Neuron (in vitro differentiated cells): ENCODE data around the gene SLC13A2.
"Not testable (repeated sequence)": the region's sequence is repeated elsewhere in the genome, so short reads cannot be mapped to it uniquely, and the experiment has no call there.

Source experiments
- H2AFZ ChIP-seq: one replicate; pipeline ENCODE4 v1.6.1; 2013; ENCODE audit warnings: low read depth, mild to moderate bottlenecking, inconsistent platforms, low read length, moderate library complexity
- H3K27me3 ChIP-seq: one replicate; pipeline ENCODE4 v1.6.1; 2013; ENCODE audit warnings: low read length; ENCODE audit not compliant: insufficient read depth
- H3K36me3 ChIP-seq: one replicate; pipeline ENCODE4 v1.6.1; 2013; ENCODE audit warnings: low read length; ENCODE audit not compliant: insufficient read depth
- H3K4me1 ChIP-seq: one replicate; pipeline ENCODE4 v1.6.1; 2013; ENCODE audit warnings: low read length; ENCODE audit not compliant: insufficient read depth
- H3K4me3 ChIP-seq: 2 replicates; pipeline ENCODE4 v1.5.1; 2013; ENCODE audit warnings: mild to moderate bottlenecking, low read length, moderate library complexity
- H3K9me3 ChIP-seq: one replicate; pipeline ENCODE4 v1.6.1; 2013; ENCODE audit warnings: low read length

SLC13A2 gene, protein sequence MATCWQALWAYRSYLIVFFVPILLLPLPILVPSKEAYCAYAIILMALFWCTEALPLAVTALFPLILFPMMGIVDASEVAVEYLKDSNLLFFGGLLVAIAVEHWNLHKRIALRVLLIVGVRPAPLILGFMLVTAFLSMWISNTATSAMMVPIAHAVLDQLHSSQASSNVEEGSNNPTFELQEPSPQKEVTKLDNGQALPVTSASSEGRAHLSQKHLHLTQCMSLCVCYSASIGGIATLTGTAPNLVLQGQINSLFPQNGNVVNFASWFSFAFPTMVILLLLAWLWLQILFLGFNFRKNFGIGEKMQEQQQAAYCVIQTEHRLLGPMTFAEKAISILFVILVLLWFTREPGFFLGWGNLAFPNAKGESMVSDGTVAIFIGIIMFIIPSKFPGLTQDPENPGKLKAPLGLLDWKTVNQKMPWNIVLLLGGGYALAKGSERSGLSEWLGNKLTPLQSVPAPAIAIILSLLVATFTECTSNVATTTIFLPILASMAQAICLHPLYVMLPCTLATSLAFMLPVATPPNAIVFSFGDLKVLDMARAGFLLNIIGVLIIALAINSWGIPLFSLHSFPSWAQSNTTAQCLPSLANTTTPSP

DNA sequence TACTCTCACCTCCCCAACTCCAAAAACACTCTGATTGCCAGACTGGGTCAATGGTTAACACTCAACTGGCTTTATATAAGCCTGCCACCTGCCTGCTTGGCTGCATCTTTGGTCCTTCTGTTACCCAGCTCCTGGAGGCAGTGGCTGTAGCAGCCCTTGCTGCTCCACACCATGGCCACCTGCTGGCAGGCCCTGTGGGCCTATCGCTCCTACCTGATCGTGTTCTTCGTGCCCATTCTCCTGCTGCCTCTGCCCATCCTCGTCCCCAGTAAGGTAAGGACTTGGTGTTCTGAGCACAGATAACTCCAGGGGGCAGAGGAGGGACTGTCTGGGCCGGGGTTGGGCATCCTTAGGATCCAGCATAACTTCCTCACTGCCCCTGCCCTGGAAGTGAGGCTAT, at the start of gene SLC13A2:
TSS of gene SLC13A2 (plus strand) at position 103 of the 400 bp plus-strand sequence. CDS start at position 172, 69 bp downstream.
- H3K4me3 ChIP-seq = no peak within 1 kb of the TSS
- no peaks in the 10 kb centered on the region for H3K36me3 ChIP-seq
- H3K4me1 ChIP-seq = peaks cover 11% of the 10 kb centered on the region
- no peak within 1 kb of the TSS for H2AFZ ChIP-seq
- no peaks in the 10 kb centered on the region for H3K9me3 ChIP-seq
- peaks cover 12% of the 10 kb centered on the region for H3K27me3 ChIP-seq

DNA sequence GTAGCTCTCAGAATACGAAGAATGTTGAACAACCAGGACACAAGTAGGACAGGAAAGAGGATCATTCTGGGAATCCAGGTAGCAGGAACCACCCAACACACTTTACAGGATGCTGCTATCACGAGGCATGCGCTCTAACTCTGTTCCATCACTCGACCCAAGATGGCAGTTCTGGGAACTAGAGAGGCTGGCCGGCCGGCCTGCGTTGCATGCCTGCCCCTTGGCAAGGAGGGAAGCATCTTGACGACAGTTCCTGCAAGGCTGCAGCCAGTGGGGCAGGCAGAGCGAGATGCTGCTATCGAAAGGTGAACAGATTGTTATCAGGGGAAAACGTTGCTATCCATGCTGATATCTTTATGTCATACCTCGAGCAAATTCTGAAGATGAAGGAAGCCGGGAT, 48.2 kb upstream of the SLC13A2 start:
- peaks cover 8% of the 10 kb centered on the region for H3K27me3 ChIP-seq
- no peak overlapping the region for H3K4me3 ChIP-seq
- H3K9me3 ChIP-seq = no peaks in the 10 kb centered on the region
- peaks cover 4% of the 10 kb centered on the region for H3K4me1 ChIP-seq
- no peak overlapping the region for H2AFZ ChIP-seq
- H3K36me3 ChIP-seq = no peaks in the 10 kb centered on the region

DNA sequence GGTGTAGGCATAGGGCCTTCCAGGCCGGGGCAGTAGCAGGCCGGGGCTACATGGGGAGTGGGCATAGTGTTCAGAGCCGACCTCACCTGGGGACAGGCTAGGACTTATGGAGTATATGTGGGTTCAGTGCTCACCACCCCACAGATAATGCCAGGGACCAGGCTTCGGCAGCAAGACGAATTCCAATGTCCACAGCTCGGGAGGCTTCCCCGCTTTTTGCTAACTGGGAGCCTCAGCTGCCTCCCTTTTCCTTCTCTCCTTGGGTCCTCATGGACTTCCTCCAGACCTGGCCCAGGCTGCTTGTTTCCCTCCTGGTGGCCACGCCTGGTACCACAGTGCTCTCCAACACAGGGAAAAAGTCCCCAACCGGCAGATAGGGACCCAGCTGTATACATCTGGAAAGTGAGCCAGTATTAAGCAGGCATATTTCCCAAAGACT, 47.3 kb upstream of the SLC13A2 start:
- H3K27me3 ChIP-seq = peaks cover 8% of the 10 kb centered on the region
- no peaks in the 10 kb centered on the region for H3K36me3 ChIP-seq
- H2AFZ ChIP-seq = no peak overlapping the region
- no peak overlapping the region for H3K4me3 ChIP-seq
- peaks cover 4% of the 10 kb centered on the region for H3K4me1 ChIP-seq
- H3K9me3 ChIP-seq = no peaks in the 10 kb centered on the region

DNA sequence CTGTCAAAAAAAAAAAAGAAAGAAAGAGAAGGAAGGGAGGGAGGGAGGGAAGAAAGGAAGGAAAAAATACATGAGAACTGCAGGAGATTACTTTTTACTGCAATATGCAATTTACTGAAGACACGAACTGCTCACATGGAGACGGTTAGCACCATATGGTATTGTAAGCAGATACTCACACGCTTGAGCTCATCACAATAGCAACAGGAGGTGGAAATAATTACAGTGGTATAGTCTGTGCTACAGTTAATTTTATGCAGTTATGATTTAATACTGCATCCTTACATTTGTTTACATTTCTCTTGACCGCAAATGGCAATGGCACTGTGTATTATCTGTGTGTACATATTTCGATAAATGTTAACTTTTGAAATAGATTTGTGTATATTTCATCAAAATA, 46.1 kb upstream of the SLC13A2 start:
- no peak overlapping the region for H2AFZ ChIP-seq
- peaks cover 8% of the 10 kb centered on the region for H3K27me3 ChIP-seq
- no peaks in the 10 kb centered on the region for H3K9me3 ChIP-seq
- no peak overlapping the region for H3K4me3 ChIP-seq
- peaks cover 4% of the 10 kb centered on the region for H3K4me1 ChIP-seq
- H3K36me3 ChIP-seq = no peaks in the 10 kb centered on the region

DNA sequence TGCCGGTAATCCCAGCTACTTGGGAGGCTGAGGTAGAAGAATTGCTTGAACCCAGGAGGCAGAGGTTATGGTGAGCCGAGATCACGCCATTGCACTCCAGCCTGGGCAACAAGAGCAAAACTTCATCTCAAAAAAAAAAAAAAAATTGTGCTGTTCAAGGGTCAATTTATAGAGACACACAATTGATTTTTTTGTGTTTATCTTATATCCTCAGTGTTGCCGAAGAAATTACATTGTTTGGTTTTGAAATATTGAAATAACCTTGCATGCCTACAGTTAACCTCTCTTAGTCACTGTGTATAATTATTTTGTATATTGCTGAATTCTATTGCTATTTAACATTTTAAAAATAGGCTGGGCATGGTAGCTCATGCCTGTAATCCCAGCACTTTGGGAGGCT, 45.5 kb upstream of the SLC13A2 start:
- not testable (repeated sequence) for H3K36me3 ChIP-seq, H3K9me3 ChIP-seq, H3K4me1 ChIP-seq, H3K4me3 ChIP-seq, H2AFZ ChIP-seq, H3K27me3 ChIP-seq

DNA sequence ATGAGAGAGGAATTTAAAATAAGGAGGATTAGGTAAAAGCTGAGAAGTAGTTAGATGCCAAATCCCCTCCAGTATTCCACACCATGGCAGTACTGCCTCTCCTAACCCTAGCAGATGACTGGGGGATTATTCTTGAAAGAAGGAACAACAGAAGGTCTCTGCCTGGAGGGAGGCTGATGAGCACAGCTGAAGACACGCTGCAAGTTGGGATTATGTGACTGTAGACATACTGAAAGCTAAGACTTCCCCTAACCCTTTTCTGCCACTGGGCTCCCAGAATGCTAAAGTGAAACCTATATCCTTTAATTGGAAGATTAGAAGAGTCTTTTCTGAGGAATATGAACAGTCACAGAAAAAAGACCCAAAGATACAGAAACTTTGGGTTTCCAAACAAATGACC, 39.7 kb upstream of the SLC13A2 start:
- Histone ChIP-seq H3K4me1 (no peaks in the 10 kb centered on the region), H2AFZ (no peak overlapping the region), H3K36me3 (no peaks in the 10 kb centered on the region), H3K9me3 (no peaks in the 10 kb centered on the region), H3K27me3 (no peaks in the 10 kb centered on the region), H3K4me3 (no peak overlapping the region)

DNA sequence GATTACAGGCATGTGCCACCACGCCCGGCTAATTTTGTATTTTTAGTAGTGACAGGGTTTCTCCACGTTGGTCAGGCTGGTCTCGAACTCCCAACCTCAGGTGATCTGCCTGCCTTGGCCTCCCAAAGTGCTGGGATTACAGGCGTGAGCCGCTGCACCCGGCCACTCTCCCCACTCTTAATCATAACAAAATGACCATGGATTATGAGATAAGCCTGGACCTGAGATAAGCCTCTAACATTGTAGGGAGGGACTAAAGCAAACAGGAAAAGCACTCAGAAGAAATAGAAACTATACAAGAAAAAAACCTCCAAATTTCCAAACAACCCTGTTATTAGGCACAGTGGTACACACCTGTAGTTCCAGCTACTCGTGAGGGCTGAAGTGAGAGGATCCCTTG, 39.1 kb upstream of the SLC13A2 start:
- H3K9me3 ChIP-seq, H2AFZ ChIP-seq, H3K36me3 ChIP-seq: not testable (repeated sequence)

DNA sequence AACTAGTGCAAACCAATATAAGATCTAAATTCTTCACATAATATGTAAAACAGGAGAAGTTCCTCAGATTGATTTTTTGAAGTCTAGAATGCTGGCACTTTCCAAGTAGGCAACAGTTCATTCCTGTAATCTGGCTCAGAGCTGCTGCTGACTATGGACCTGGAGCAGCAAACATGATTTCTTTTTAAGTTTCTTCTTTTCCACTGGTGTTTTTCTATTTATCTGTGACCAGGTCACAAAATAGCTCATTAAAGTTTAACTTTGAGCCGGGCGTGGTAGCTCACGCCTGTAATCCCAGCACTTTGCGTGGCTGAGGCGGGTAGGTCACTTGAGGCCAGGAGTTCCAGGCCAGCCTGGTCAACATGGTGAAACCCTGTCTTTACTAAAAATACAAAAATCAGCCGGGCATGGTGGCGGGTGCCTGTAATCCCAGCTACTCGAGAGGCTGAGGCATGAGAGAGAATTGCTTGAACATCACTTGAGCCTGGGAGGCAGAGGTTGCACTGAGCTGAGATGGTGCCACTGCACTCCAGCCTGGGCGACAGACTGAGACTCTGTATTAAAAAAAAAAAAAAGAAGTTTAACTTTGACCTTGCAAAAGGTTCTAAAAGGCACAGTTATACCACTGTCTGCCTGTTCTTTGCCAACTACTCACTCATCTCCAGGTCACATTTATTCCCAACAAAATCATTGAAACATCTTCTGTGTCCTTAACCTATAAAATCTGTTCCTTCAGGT, 29.4 kb upstream of the SLC13A2 start:
- no peak overlapping the region for H2AFZ ChIP-seq
- no peaks in the 10 kb centered on the region for H3K4me1 ChIP-seq
- no peaks in the 10 kb centered on the region for H3K27me3 ChIP-seq
- no peaks in the 10 kb centered on the region for H3K9me3 ChIP-seq
- H3K4me3 ChIP-seq = no peak overlapping the region
- H3K36me3 ChIP-seq = no peaks in the 10 kb centered on the region

More for the DNA sequence above, 39.1 kb upstream of the SLC13A2 start:
- H3K27me3 ChIP-seq, H3K4me3 ChIP-seq, H3K4me1 ChIP-seq: not testable (repeated sequence)

DNA sequence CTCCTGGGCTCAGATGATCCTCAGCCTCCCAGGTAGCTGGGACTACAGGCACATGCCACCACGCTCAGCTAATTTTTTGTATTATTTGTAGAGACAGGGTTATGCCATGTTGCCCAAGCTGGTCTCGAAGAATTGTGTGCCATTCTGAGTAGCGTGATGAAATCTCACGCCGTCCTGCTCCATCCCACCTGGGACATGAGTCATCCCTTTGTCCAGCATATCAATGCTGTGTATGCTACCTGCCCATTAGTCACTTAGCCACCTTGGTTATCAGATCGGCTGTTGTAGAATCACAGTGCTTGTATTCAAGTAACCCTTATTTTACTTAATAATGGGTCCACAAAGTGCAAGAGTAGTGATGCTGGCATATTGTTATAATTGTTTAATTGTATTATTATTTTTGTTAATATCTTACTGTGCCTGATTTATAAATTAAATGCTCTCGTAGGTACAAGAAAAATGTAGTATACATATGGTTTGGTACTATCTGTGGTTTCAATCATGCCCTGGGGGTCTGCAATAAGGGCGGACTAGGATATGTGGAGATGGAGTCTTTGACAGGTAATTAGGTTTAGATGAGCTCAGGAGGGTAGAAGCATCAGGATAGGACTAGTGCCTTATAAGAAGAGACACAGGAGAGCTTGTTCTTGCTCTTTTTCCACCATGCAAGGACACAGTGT, 26.6 kb upstream of the SLC13A2 start:
- Histone ChIP-seq H3K27me3 (peaks cover 5% of the 10 kb centered on the region), H3K9me3 (no peaks in the 10 kb centered on the region), H3K4me1 (no peaks in the 10 kb centered on the region), H2AFZ (no peak overlapping the region), H3K4me3 (no peak overlapping the region), H3K36me3 (no peaks in the 10 kb centered on the region)

DNA sequence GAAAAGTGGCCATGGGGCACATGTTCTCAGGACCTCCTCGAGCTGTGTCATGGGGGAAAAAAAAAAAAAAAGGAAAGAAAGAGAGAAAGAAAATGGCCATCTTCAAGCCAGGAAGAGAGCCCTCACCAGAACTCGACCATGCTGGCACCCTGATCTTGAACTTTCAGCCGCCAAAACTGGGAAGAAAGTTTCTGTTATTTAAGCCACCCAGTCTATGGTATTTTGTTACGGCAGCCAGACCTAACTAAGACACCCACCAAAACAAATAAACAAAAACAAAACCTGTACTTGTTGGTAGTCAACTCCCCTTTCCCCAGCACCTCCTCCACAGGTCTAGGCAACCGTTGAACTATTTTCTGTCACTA, 26.1 kb upstream of the SLC13A2 start:
- H3K36me3 ChIP-seq = no peaks in the 10 kb centered on the region
- no peaks in the 10 kb centered on the region for H3K4me1 ChIP-seq
- peaks cover 5% of the 10 kb centered on the region for H3K27me3 ChIP-seq
- no peaks in the 10 kb centered on the region for H3K9me3 ChIP-seq
- no peak overlapping the region for H2AFZ ChIP-seq
- H3K4me3 ChIP-seq = no peak overlapping the region

DNA sequence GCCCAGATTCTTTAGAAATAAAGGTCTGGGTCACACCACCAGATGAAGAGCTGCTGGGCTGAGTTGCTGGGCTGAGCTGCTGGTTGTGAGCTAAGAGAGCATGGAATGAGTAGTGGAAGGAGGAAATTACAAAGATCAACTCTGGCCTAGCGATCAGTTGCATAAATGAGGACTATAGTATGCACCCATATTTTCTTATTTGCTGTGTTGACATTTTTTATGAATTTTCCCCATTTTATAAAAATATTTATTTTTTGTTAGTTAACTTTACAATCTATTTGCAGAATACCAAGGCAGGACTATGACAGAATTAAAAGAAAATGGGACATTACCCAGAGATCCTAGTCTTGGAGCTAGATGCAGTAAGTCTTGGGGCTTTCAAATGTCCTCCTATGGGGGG, 23.6 kb upstream of the SLC13A2 start:
- Histone ChIP-seq H3K4me1 (no peaks in the 10 kb centered on the region), H3K36me3 (no peaks in the 10 kb centered on the region), H3K9me3 (no peaks in the 10 kb centered on the region), H3K27me3 (peaks cover 5% of the 10 kb centered on the region), H3K4me3 (no peak overlapping the region), H2AFZ (no peak overlapping the region)

DNA sequence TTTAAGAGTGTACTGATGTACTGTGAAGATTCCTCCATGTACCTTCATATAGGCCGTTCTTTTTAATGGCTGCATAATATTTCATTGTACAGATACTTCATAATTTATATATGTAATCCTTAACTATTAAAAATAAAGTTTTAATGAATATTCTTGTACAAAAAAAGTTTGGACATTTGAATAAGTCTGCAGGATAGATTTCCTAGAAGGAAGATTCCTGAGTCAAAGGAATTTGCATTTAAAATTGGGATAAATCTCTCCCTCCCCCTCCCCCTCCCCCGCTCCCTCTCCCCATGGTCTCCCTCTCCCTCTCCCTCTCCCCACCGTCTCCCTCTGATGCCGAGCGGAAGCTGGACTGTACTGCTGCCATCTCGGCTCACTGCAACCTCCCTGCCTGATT, 15.6 kb upstream of the SLC13A2 start:
- Histone ChIP-seq H3K4me1 (no peaks in the 10 kb centered on the region), H3K27me3 (no peaks in the 10 kb centered on the region), H3K36me3 (no peaks in the 10 kb centered on the region), H3K9me3 (no peaks in the 10 kb centered on the region), H3K4me3 (no peak overlapping the region), H2AFZ (no peak overlapping the region)

DNA sequence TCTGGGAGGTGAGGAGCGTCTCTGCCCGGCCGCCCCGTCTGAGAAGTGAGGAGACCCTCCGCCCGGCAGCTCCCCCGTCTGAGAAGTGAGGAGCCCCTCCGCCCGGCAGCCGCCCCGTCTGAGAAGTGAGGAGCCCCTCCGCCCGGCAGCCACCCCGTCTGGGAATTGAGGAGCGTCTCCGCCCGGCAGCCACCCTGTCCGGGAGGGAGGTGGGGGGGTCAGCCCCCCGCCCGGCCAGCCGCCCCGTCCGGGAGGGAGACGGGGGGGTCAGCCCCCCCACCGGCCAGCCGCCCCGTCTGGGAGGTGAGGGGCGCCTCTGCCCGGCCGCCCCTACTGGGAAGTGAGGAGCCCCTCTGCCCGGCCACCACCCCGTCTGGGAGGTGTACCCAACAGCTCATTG, 14.6 kb upstream of the SLC13A2 start:
- not testable (repeated sequence) for H2AFZ ChIP-seq, H3K4me1 ChIP-seq, H3K9me3 ChIP-seq

More for the DNA sequence above, 14.6 kb upstream of the SLC13A2 start:
- not testable (repeated sequence) for H3K4me3 ChIP-seq, H3K36me3 ChIP-seq, H3K27me3 ChIP-seq
